ENCODE data around the gene LSM4.
A peak's percentile ranks its signal among the peaks of the same experiment; 100 is the strongest.

Gene LSM4

DNA sequence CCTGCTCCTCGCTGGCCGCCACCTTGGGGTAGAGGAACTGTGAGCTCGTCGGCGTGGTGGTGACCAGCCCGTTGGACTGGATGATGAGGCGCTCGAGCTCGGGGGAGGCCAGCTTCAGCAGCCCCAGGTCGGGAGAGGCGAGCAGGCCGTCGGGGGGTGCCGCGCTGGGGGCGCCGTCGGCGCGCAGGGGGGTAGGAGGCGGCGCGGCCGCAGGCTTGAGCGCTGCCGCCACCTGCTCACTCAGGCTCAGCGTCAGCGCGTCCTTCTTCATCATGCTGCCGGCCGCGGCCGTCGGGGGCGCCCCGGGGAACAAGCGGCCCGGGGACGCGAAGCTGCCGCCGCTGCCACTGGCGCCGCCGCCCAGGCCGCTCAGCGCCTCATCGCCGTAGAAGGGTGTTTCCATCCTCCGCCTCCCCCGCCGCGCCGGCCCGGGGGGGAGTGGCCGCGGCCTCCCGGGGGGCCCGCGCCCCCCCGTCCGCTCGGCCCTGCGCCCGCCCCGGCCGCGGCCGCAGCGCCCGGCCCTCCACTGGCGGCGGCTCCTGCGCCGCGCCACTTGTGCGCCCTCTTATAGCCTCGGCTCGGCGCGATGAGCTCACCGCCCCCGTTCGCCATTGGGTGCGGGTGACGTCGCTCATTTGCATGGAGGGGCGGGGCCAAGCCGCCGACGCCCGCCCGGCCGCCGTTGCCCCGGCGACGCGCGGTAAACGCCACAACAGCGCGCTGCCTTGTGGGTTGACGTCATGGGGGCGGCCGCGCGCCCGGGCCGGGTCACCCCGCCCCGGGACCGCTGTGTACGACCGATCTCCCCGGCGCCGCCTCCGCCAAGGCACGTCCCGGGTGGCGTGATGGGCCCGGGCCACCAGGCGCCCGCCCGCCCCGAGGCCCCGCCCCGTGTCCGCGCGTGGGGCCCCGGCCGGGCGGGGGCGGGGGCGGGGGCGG is 41.5 kb downstream of the LSM4 start, which contains the start of gene JUND:
Gene JUND (minus strand): TSS at position 541 of the 939 bp plus-strand sequence. CDS start 138 bp downstream, at position 403.
- H2AFZ ChIP-seq (ENCODE audit: low read depth, low read length, severe bottlenecking), result peak within 1 kb of the TSS; percentile 45
- H4K20me1 ChIP-seq (ENCODE audit: low read depth, low read length), result no peaks in the 10 kb centered on the region
- TF ChIP-seq, protein P1, sequence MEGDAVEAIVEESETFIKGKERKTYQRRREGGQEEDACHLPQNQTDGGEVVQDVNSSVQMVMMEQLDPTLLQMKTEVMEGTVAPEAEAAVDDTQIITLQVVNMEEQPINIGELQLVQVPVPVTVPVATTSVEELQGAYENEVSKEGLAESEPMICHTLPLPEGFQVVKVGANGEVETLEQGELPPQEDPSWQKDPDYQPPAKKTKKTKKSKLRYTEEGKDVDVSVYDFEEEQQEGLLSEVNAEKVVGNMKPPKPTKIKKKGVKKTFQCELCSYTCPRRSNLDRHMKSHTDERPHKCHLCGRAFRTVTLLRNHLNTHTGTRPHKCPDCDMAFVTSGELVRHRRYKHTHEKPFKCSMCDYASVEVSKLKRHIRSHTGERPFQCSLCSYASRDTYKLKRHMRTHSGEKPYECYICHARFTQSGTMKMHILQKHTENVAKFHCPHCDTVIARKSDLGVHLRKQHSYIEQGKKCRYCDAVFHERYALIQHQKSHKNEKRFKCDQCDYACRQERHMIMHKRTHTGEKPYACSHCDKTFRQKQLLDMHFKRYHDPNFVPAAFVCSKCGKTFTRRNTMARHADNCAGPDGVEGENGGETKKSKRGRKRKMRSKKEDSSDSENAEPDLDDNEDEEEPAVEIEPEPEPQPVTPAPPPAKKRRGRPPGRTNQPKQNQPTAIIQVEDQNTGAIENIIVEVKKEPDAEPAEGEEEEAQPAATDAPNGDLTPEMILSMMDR (IDR thresholded peaks at IDR 0.05; ENCODE audit: insufficient read depth, low read length, poor library complexity, severe bottlenecking), result no peak
- no peak for TF ChIP-seq EZH2phosphoT487 (conservative IDR thresholded peaks at IDR 0.05; ENCODE audit: low read length)

DNA sequence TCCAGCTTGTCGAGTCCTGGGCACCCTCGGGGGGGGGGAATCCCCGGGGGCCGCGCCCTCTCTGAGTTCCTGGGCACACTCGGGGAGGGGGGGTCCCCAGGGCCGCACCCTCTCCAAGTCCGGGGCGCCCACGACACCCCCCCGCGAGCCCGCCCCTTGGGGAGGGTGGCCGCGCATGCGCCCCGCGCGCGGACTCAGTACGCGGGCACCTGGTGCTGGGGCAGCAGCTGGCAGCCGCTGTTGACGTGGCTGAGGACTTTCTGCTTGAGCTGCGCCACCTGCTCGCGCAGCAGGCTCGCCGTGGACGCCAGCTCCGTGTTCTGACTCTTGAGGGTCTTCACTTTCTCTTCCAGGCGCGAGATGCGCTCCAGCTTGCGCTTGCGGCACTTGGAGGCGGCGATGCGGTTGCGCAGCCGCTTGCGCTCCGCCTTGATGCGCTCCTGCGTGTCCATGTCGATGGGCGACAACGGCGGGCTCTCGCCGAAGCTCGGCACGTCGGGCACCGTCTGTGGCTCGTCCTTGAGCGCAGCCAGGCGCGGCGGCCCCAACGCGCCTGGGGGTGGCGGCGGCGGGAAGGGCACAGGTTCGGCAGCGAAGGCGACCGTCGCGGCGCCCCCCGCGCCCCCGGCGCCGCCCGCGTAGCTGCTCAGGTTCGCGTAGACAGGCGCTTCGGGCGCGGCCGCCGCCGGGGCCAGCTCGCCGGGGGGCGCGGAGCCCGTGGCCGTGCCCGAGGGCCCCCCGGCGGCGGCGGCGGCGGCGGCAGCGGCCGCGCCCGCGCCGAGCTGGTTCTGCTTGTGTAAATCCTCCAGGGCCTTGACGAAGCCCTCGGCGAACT is 42.4 kb downstream of the LSM4 start:
- Histone ChIP-seq H3K4me3 (ENCODE audit: insufficient read depth, low read length, poor library complexity, severe bottlenecking) (peak overlapping the region; percentile 77), H3K36me3 (ENCODE audit: low read length) (no peaks in the 10 kb centered on the region), H3K79me2 (ENCODE audit: insufficient read depth, low read length) (no peaks in the 10 kb centered on the region), H3K9ac (ENCODE audit: low read length) (peak overlapping the region; percentile 72), H3K27me3 (ENCODE audit: low read length) (no peaks in the 10 kb centered on the region), H3F3A (ENCODE audit: insufficient read depth) (peaks cover 9% of the 10 kb centered on the region), H3K9me3 (ENCODE audit: insufficient read depth, low read length) (no peaks in the 10 kb centered on the region), H4K20me1 (ENCODE audit: low read depth, low read length) (no peaks in the 10 kb centered on the region), H3K4me2 (ENCODE audit: low read depth, low read length, poor library complexity, severe bottlenecking) (peak overlapping the region; percentile 93), H2AFZ (ENCODE audit: low read depth, low read length, severe bottlenecking) (peak overlapping the region; percentile 56), H3K9me2 (replicated peaks; ENCODE audit: insufficient read depth, low read length) (no peaks in the 10 kb centered on the region), H3K27ac (ENCODE audit: low read depth, low read length) (peak overlapping the region; percentile 92)
- TF ChIP-seq, protein P1 (IDR thresholded peaks at IDR 0.05; ENCODE audit: insufficient read depth, low read length, poor library complexity, severe bottlenecking), result no peak
- no peak for TF ChIP-seq EZH2phosphoT487 (conservative IDR thresholded peaks at IDR 0.05; ENCODE audit: low read length)

More for the DNA sequence above, 41.5 kb downstream of the LSM4 start, which contains the start of gene JUND:
- Histone ChIP-seq H3K4me2 (ENCODE audit: low read depth, low read length, poor library complexity, severe bottlenecking) (peak within 1 kb of the TSS; percentile 93), H3F3A (ENCODE audit: insufficient read depth) (peaks cover 9% of the 10 kb centered on the region), H3K27me3 (ENCODE audit: low read length) (no peaks in the 10 kb centered on the region), H3K27ac (ENCODE audit: low read depth, low read length) (peak within 1 kb of the TSS; percentile 92), H3K9ac (ENCODE audit: low read length) (peak within 1 kb of the TSS; percentile 72), H3K9me2 (replicated peaks; ENCODE audit: insufficient read depth, low read length) (no peaks in the 10 kb centered on the region), H3K4me3 (ENCODE audit: insufficient read depth, low read length, poor library complexity, severe bottlenecking) (peak within 1 kb of the TSS; percentile 77), H3K9me3 (ENCODE audit: insufficient read depth, low read length) (no peaks in the 10 kb centered on the region), H3K79me2 (ENCODE audit: insufficient read depth, low read length) (no peaks in the 10 kb centered on the region), H3K36me3 (ENCODE audit: low read length) (no peaks in the 10 kb centered on the region)

DNA sequence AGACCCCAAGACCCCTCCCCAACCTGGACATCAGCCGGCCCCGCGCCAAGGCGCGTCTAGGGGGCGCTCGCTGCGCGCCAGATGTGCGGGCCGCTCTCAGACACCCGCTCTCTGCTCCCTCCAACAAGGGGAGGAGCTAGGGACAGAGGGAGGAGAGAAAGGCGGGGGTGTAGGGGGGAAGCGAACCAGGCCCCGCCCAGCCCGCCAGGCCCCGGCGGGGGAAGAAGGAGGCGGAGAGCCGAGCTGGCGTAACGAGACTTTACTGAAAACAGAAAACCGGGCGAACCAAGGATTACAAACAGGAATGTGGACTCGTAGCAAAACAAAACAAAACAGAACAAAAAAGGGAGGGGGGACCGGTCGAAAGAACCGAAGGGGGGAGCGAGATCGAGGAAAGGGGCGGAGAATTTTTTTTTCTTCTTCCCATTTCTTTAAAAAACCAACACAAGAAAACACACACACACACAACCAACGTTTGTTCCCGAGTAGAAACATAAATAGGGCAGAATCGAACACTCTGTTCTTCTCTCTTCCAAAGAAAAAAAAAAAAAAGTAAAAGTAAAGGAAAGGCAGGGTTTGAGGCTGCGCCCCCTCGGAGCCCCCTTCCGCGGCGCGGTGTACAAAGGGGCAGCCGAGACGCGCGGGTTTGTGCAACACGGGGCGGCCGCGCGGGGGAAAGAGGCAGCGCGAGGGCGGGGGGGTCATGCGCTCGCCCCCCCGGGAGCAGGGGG is 43.2 kb downstream of the LSM4 start:
- Histone ChIP-seq H3K36me3 (ENCODE audit: low read length) (no peaks in the 10 kb centered on the region), H3F3A (ENCODE audit: insufficient read depth) (peaks cover 9% of the 10 kb centered on the region), H3K4me3 (ENCODE audit: insufficient read depth, low read length, poor library complexity, severe bottlenecking) (peak overlapping the region; percentile 77), H2AFZ (ENCODE audit: low read depth, low read length, severe bottlenecking) (peak overlapping the region; percentile 56), H3K9me3 (ENCODE audit: insufficient read depth, low read length) (no peaks in the 10 kb centered on the region), H3K4me2 (ENCODE audit: low read depth, low read length, poor library complexity, severe bottlenecking) (peak overlapping the region; percentile 93), H3K27me3 (ENCODE audit: low read length) (no peaks in the 10 kb centered on the region), H3K27ac (ENCODE audit: low read depth, low read length) (peak overlapping the region; percentile 92), H3K79me2 (ENCODE audit: insufficient read depth, low read length) (no peaks in the 10 kb centered on the region), H4K20me1 (ENCODE audit: low read depth, low read length) (no peaks in the 10 kb centered on the region), H3K9me2 (replicated peaks; ENCODE audit: insufficient read depth, low read length) (no peaks in the 10 kb centered on the region), H3K9ac (ENCODE audit: low read length) (peak overlapping the region; percentile 72)
- TF ChIP-seq, protein P1 (IDR thresholded peaks at IDR 0.05; ENCODE audit: insufficient read depth, low read length, poor library complexity, severe bottlenecking), result peak; percentile 99
- TF ChIP-seq EZH2phosphoT487 (conservative IDR thresholded peaks at IDR 0.05; ENCODE audit: low read length), result no peak
